GM12864 (cell line): Measurements from ENCODE around the gene RAB36.

Experiments
- DNase-seq: peaks from one replicate; pipeline ENCODE4 v3.0.0-alpha.2; 2011; ENCODE audit warnings: low read depth
- H3K4me3 ChIP-seq: 2 replicates; pipeline ENCODE4 v1.5.1; 2011; ENCODE audit warnings: mild to moderate bottlenecking, low read depth, low read length, control low read depth
- TF ChIP-seq, protein P1 (sequence below): IDR thresholded peaks from 2 replicates; pipeline ENCODE4 v1.5.1; 2011; ENCODE audit warnings: low read depth, mild to moderate bottlenecking, moderate library complexity, low read length, control low read depth, inconsistent platforms; ENCODE audit errors: missing control alignments

RAB36 gene

DNA sequence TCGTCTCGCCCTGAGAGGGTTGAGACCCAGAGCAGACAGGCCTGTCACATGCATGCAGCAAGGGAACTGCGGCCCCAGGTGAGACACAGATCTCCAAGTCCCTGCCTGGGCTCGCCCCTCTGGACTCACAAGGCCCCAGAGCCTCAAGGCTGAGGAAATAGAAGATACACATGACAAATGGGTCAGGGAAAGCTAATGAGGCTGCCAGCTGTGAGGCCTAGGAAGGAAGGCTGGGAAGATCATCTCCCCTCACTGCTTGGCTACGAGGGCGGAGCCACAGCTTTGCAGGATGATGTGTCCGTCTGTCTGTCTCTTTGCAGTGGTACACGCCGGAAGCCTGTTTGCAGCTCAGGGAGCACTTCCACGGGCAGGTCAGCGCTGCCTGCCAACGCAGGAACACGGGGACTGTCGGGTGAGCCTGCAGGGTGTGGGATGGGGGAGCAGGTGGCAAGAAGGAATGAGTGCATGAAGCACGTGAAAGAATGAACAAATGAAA, 4.5 kb downstream of the RAB36 start:
- no peak overlapping the region for H3K4me3 ChIP-seq
- TF ChIP-seq, protein P1, sequence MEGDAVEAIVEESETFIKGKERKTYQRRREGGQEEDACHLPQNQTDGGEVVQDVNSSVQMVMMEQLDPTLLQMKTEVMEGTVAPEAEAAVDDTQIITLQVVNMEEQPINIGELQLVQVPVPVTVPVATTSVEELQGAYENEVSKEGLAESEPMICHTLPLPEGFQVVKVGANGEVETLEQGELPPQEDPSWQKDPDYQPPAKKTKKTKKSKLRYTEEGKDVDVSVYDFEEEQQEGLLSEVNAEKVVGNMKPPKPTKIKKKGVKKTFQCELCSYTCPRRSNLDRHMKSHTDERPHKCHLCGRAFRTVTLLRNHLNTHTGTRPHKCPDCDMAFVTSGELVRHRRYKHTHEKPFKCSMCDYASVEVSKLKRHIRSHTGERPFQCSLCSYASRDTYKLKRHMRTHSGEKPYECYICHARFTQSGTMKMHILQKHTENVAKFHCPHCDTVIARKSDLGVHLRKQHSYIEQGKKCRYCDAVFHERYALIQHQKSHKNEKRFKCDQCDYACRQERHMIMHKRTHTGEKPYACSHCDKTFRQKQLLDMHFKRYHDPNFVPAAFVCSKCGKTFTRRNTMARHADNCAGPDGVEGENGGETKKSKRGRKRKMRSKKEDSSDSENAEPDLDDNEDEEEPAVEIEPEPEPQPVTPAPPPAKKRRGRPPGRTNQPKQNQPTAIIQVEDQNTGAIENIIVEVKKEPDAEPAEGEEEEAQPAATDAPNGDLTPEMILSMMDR = no peak
- DNase-seq = no peak

DNA sequence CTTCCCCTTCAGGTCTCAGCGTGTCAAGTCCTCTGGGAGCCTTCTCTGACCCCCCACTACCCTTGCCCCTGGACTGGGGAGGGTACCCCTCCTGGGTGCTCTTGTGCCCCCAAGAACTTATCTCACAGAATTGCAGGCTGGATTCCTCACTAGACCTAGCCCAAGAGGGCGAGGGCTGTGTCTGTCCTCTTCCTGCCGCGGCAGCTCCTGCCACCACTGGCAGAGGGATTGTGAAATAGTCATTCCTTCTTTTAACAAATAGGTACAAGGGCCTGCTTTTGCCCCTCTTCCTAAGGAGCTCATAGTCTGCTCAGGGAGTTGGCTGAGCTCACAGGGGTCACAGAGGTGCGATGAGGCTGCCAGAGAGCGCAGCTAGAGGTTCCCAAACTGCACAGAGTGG, 5.5 kb downstream of the RAB36 start:
- DNase-seq = no peak
- TF ChIP-seq, protein P1 = no peak
- no peak overlapping the region for H3K4me3 ChIP-seq

DNA sequence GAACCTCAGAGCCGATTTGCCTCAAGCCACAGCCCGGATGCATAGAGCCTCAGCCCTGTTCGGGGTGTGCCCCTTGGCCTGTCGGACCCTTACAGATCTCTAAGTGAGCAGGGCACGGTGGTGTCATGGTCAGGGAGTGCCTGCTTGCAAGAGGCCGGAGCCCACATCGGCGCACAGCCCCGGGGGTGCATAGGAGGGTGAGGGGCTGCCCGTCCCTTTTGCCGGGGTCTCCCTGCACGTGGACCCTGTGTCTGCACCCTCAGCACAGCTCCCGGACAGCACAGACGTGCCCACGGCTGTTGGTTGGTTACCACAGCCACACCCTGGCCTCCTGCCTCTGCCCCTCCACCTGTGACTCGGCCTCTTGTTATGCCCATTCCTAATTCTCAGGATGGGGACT, 6.5 kb downstream of the RAB36 start:
- H3K4me3 ChIP-seq = no peak overlapping the region
- no peak for DNase-seq
- TF ChIP-seq, protein P1 = no peak

DNA sequence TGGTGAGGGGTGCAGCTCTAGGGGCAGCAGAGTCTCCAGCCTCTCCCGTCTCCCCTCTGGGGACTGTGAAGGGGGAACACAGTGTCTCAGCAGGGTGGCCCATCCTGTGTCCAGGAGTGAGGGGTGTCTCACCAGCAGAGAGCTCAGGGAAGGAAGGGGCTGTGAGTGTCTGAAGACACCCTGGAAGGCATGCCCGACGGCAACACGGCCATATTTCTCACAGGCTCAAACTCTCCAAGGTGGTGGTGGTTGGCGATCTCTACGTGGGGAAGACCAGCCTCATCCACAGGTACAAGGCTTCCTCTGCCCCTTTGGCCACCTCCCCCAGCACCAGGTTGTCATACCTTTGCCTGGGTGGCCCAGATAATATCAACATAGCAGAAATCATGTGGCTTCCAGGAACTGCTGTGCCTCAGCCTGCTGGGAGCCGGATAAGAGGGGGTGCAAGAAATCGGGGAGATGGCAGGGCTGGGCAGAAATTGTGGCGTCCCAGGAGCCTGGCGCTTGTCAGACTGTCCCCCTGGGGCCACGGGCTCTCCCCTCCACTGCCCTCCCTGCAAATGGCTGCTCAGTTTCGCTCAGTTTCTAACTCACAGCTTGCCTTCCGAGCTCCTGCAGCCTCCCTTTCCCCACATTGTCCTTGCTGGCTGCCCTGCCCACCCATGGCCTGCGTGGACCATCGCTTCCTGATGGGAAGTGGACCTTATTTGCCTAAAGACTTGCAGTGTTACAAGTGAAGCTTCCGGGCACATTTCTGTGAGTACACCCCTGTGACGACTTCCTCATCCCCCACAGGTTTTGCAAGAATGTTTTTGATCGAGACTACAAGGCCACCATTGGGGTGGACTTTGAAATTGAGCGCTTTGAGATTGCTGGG, 7.2 kb downstream of the RAB36 start:
- no peak overlapping the region for H3K4me3 ChIP-seq
- TF ChIP-seq, protein P1 = no peak
- no peak for DNase-seq

DNA sequence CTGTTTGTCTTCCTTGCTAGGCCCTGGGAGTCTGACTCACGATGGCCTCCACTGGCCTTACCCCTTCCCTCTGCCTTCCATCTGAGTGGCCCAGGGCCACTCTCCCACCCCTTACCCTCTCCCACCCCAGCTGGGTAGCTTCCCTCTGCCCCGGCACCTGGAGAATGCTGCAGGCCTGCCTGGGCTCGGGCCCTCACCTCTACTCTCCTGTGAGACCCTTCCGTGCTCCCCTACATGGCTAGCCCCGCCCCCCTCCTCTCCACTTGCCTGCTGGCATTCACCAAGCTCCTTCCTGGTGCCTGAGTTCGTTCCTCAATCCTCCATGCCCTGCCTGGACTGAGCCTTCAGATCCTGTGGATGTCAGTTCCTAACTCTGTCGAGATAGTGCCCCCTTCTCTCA, 8.7 kb downstream of the RAB36 start:
- TF ChIP-seq, protein P1 = no peak
- H3K4me3 ChIP-seq = no peak overlapping the region
- no peak for DNase-seq

DNA sequence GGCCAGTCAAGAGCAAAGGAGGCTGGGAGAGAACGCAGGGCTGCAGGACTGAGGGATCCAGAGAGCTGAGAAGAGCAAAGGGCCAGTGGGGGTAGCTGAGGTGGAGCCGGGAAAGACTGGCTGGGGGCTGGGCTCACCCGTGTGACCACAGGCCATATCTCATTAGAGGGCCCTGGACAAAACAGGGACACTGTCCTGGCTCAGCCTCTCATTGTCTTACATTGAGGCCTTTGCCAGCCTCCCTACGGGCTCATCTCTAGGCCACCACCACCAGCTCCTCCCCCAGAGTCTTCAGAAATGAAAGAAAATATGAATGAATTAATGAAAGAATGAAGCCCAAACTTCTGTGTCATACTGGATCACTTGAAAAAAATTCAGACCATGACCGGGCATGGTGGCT, 9.2 kb downstream of the RAB36 start:
- H3K4me3 ChIP-seq = no peak overlapping the region
- no peak for DNase-seq
- TF ChIP-seq, protein P1 = no peak

DNA sequence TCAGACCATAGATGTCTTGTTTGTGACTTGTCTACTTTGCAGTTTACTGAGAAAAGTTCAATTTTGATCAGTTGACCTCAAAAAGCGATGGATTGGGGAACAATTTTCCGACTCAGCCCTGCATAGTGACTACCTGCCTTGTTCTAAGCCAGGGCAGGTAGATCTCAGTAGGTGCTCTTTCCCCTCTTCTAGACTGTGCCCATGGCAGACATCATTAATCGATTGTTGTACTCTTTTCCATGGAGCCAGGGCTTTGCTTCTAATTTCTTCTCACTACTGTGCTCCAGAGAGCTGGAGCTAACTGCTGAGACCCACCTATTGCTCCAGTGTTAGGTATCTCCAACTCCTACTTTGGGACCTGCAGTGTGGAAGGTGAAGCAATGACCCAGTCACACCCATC, 9.9 kb downstream of the RAB36 start:
- no peak overlapping the region for H3K4me3 ChIP-seq
- TF ChIP-seq, protein P1 = no peak
- DNase-seq = no peak
